Natural killer cell (primary cell): ENCODE data around the gene SLC6A6. TPM values are rescaled to one million over a fixed set of nuclear protein-coding genes. Genes with fewer than 3 reads are reported as not detected.

Experiments
- ATAC-seq, 3 donors: fragments of 150-1000 bp in 2 of 3; fragments of 200-7000 bp in 1 of 3; cut with Tn5 transposase; 1 replicate in 1 of 3; 2 replicates in 2 of 3; pipeline ENCODE4 v1.10.0; 2021; ENCODE audit warnings: mild to moderate bottlenecking in 2 of 3, moderate library complexity in 2 of 3
- DNase-seq, 2 donors: peaks; one replicate each; pipeline versions ENCODE4 v3.0.0 to v3.0.0-alpha.2; 2013 to 2021; ENCODE audit warnings: mixed read lengths in 1 of 2
- H3K27ac ChIP-seq: one replicate; pipeline ENCODE4 v1.5.1; 2013; ENCODE audit warnings: mild to moderate bottlenecking, low read length
- H3K27me3 ChIP-seq: one replicate; pipeline ENCODE4 v1.6.1; 2013; ENCODE audit warnings: low read length; ENCODE audit not compliant: control insufficient read depth, insufficient read depth
- H3K36me3 ChIP-seq: one replicate; pipeline ENCODE4 v1.6.1; 2013; ENCODE audit warnings: low read length; ENCODE audit not compliant: control insufficient read depth, insufficient read depth
- H3K4me1 ChIP-seq: one replicate; pipeline ENCODE4 v1.6.1; 2013; ENCODE audit warnings: low read length; ENCODE audit not compliant: control insufficient read depth, insufficient read depth
- H3K4me3 ChIP-seq: one replicate; pipeline ENCODE4 v1.5.1; 2013; ENCODE audit warnings: low read length
- H3K9me3 ChIP-seq: one replicate; pipeline ENCODE4 v1.6.1; 2013; ENCODE audit warnings: low read length; ENCODE audit not compliant: control insufficient read depth, insufficient read depth
- H3K27ac Mint-ChIP-seq, 2 donors: one replicate each; pipeline ENCODE4 v1.8.0; 2022; ENCODE audit warnings: mild to moderate bottlenecking in 2 of 2, mixed read lengths in 2 of 2, moderate library complexity in 1 of 2
- H3K27me3 Mint-ChIP-seq, 2 donors: one replicate each; pipeline ENCODE4 v1.8.0; 2022; ENCODE audit warnings: low read depth in 2 of 2, mixed read lengths in 2 of 2
- H3K36me3 Mint-ChIP-seq: one replicate; pipeline ENCODE4 v1.8.0; 2022; ENCODE audit warnings: mixed read lengths
- H3K4me1 Mint-ChIP-seq, 2 donors: one replicate each; pipeline ENCODE4 v1.8.0; 2022; ENCODE audit warnings: mixed read lengths in 2 of 2
- H3K4me3 Mint-ChIP-seq: one replicate; pipeline ENCODE4 v1.8.0; 2022; ENCODE audit warnings: mild to moderate bottlenecking, moderate library complexity, mixed read lengths
- H3K9me3 Mint-ChIP-seq, 2 donors: one replicate each; pipeline ENCODE4 v1.8.0; 2022; ENCODE audit warnings: mixed read lengths in 2 of 2
- WGBS: methylation state at CpG from one replicate; pipeline ENCODE4 v1.1.7; 2013; ENCODE audit warnings: missing lambda C conversion rate; ENCODE audit not compliant: insufficient coverage; 5-methylcytosine and 5-hydroxymethylcytosine counted together
- intact Hi-C: fragments of 100-400 bp; cut with micrococcal nuclease; formaldehyde crosslinking; loops from one replicate; pipeline ENCODE4 v1.14.2; 2022
- total RNA-seq, 4 donors: library from RNA; stranded (reverse); fragments of 120-200 nt in 1 of 4; gene quantifications; one replicate each; pipeline versions ENCODE4 v1.2.3 to v1.2.4, GENCODE V29; 2013 to 2022
- TF ChIP-seq, protein P1 (sequence below): fragments of 200-600 bp; IDR thresholded peaks from one replicate; pipeline ENCODE4 v1.8.0; 2022; ENCODE audit warnings: antibody characterized with exemption

The SLC6A6 gene
- total RNA-seq, 3 donors from 2014 or later (not counting 1 experiment from before 2014, with no cell fraction given): 43.7 to 55.4 (median 50.1) TPM

GRCh38 chr3:14438262-14438661, 35.9 kb downstream of the SLC6A6 start:
- Mint-ChIP-seq H3K27ac (no peak overlapping the region), H3K27me3 (no peaks in the 10 kb centered on the region), H3K36me3 (no peaks in the 10 kb centered on the region), H3K4me1 (peaks cover 58 to 64% of the 10 kb centered on the region in 2 donors), H3K9me3 (no peaks in the 10 kb centered on the region), H3K4me3 (no peak overlapping the region)
- 95% methylated on average over 3 of the region's 3 CpGs for WGBS
- no peaks in the 10 kb centered on the region for H3K36me3 ChIP-seq
- peaks cover 61% of the 10 kb centered on the region for H3K4me1 ChIP-seq
- no peak overlapping the region for H3K4me3 ChIP-seq
- no peak for DNase-seq
- H3K27me3 ChIP-seq: no peaks in the 10 kb centered on the region
- TF ChIP-seq, protein P1, sequence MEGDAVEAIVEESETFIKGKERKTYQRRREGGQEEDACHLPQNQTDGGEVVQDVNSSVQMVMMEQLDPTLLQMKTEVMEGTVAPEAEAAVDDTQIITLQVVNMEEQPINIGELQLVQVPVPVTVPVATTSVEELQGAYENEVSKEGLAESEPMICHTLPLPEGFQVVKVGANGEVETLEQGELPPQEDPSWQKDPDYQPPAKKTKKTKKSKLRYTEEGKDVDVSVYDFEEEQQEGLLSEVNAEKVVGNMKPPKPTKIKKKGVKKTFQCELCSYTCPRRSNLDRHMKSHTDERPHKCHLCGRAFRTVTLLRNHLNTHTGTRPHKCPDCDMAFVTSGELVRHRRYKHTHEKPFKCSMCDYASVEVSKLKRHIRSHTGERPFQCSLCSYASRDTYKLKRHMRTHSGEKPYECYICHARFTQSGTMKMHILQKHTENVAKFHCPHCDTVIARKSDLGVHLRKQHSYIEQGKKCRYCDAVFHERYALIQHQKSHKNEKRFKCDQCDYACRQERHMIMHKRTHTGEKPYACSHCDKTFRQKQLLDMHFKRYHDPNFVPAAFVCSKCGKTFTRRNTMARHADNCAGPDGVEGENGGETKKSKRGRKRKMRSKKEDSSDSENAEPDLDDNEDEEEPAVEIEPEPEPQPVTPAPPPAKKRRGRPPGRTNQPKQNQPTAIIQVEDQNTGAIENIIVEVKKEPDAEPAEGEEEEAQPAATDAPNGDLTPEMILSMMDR: no peak
- intact Hi-C loops: no loop called here
- no peaks in the 10 kb centered on the region for H3K9me3 ChIP-seq
- no peak for ATAC-seq
- H3K27ac ChIP-seq: no peak overlapping the region

- Mint-ChIP-seq H3K27ac (no peak overlapping the region), H3K4me3 (no peak overlapping the region), H3K9me3 (no peaks in the 10 kb centered on the region), H3K4me1 (peaks cover 58 to 59% of the 10 kb centered on the region in 2 donors), H3K36me3 (no peaks in the 10 kb centered on the region), H3K27me3 (no peaks in the 10 kb centered on the region)
- Histone ChIP-seq H3K4me3 (no peak overlapping the region), H3K27me3 (no peaks in the 10 kb centered on the region), H3K4me1 (peaks cover 55% of the 10 kb centered on the region), H3K9me3 (no peaks in the 10 kb centered on the region), H3K36me3 (no peaks in the 10 kb centered on the region), H3K27ac (no peak overlapping the region)
- 60% methylated on average over 4 of the region's 6 CpGs for WGBS
- DNase-seq (no peak), ATAC-seq (no peak)
- TF ChIP-seq, protein P1: no peak
- intact Hi-C loops: no loop called here
These were observed 36.5 kb downstream of the SLC6A6 start for GRCh38 chr3:14438929-14439328.

GRCh38 chr3:14439501-14440167, 37.2 kb downstream of the SLC6A6 start:
- H3K4me3 Mint-ChIP-seq: no peak overlapping the region
- Histone ChIP-seq H3K27me3 (no peaks in the 10 kb centered on the region), H3K4me1 (peaks cover 48% of the 10 kb centered on the region), H3K9me3 (no peaks in the 10 kb centered on the region), H3K4me3 (no peak overlapping the region), H3K36me3 (no peaks in the 10 kb centered on the region), H3K27ac (no peak overlapping the region)
- DNase-seq (no peak), ATAC-seq (peak in 2 of 3 donors; percentile 26 to 54)
- 60% methylated on average over 12 of the region's 13 CpGs for WGBS
- intact Hi-C loops: no loop called here
- H3K27ac Mint-ChIP-seq: peak overlapping the region in 1 of 2 donors; percentile 74
- peaks cover 58 to 59% of the 10 kb centered on the region in 2 donors for H3K4me1 Mint-ChIP-seq
- no peaks in the 10 kb centered on the region for H3K36me3 Mint-ChIP-seq
- no peaks in the 10 kb centered on the region for H3K9me3 Mint-ChIP-seq
- TF ChIP-seq, protein P1: no peak
- no peaks in the 10 kb centered on the region for H3K27me3 Mint-ChIP-seq

- no peak for ATAC-seq
- 75% methylated on average over 3 of the region's 3 CpGs for WGBS
- peaks cover 54 to 55% of the 10 kb centered on the region in 2 donors for H3K4me1 Mint-ChIP-seq
- no peak overlapping the region for H3K4me3 ChIP-seq
- H3K36me3 Mint-ChIP-seq: no peaks in the 10 kb centered on the region
- TF ChIP-seq, protein P1: no peak
- DNase-seq: no peak
- no peaks in the 10 kb centered on the region for H3K27me3 Mint-ChIP-seq
- H3K27ac ChIP-seq: no peak overlapping the region
- intact Hi-C loops: no loop called here
- no peaks in the 10 kb centered on the region for H3K9me3 ChIP-seq
- H3K4me3 Mint-ChIP-seq: no peak overlapping the region
- peak overlapping the region in 1 of 2 donors; percentile 74 for H3K27ac Mint-ChIP-seq
- H3K4me1 ChIP-seq: peaks cover 42% of the 10 kb centered on the region
- H3K9me3 Mint-ChIP-seq: no peaks in the 10 kb centered on the region
- H3K27me3 ChIP-seq: no peaks in the 10 kb centered on the region
- no peaks in the 10 kb centered on the region for H3K36me3 ChIP-seq
These were observed 37.7 kb downstream of the SLC6A6 start for GRCh38 chr3:14440168-14440518.
